H1 (cell line): ENCODE results near the gene RARA. TPM values are rescaled to one million over a fixed set of nuclear protein-coding genes. Genes with fewer than 3 reads are reported as not detected.

Experiments
- CHD7 ChIP-seq: fragments of 300-600 bp; sonication (generic); IDR thresholded peaks from 2 replicates; pipeline ENCODE4 v1.7.1; 2012; ENCODE audit warnings: low read length, moderate library complexity, mild to moderate bottlenecking, inconsistent platforms; ENCODE audit not compliant: insufficient replicate concordance
- E2F6 ChIP-seq: IDR thresholded peaks from 2 replicates; pipeline ENCODE4 v1.6.1; 2012; ENCODE audit warnings: inconsistent platforms
- POLR2A ChIP-seq, 2 experiments: IDR thresholded peaks; 1 replicate in 1 of 2; 2 replicates in 1 of 2; pipeline ENCODE4 v1.6.1; 2011; ENCODE audit warnings: low read depth in 2 of 2, low read length in 2 of 2, mild to moderate bottlenecking in 2 of 2; ENCODE audit errors: control extremely low read depth in 1 of 2
- SRF ChIP-seq: IDR thresholded peaks from 2 replicates; pipeline ENCODE4 v1.6.1; 2011; ENCODE audit warnings: mild to moderate bottlenecking, low read depth, low read length, moderate library complexity
- polyA plus RNA-seq, 7 experiments: library from polyadenylated mRNA; depleted of rRNA in 3 of 7; stranded (reverse) in 5 of 7; unstranded in 2 of 7; fragments of >200 nt in 5 of 7; fragments of 200-250 nt in 2 of 7; gene quantifications; 1 replicate in 5 of 7; 2 replicates in 1 of 7; 4 replicates in 1 of 7; pipeline versions ENCODE4 v1.2.1 to v1.2.3, GENCODE V29; 2011 to 2013; ENCODE audit warnings: missing spikeins in 2 of 7, mixed read lengths in 2 of 7
- total RNA-seq: library from RNA; stranded (reverse); fragmentation: NEBNext Ultra II Directional; extraction: Animal tissue kit (Norgen Biotek cat#: 25700); gene quantifications from 2 replicates; pipeline ENCODE4 v1.2.1, GENCODE V29; 2021

The RARA gene
- total and polyA plus RNA-seq, 2 of the 8 experiments (the other 6 are each of a cell fraction or from before 2014, with no cell fraction given) = 4.4 to 16.5 TPM

- TF ChIP-seq POLR2A (IDR thresholded peaks at IDR 0.05; ENCODE audit: control extremely low read depth in 1 of 2, low read depth in 2 of 2, low read length in 2 of 2) = no peak
- TF ChIP-seq E2F6 = no peak
- TF ChIP-seq CHD7 = no peak
- TF ChIP-seq SRF = no peak
- TF ChIP-seq, all 59 proteins: peak for 0
Observed at GRCh38 chr17:40287159-40287493, 21.9 kb upstream of the RARA start (continued).
